IPS DF 6.9 (cell line): ENCODE data around the gene ANKRD12.

Experiments
- DNase-seq: peaks from one replicate; pipeline ENCODE4 v3.0.0-alpha.2; 2013; ENCODE audit warnings: low read depth, low spot score
- H3K27ac ChIP-seq: one replicate; pipeline ENCODE4 v1.5.1; 2013; ENCODE audit warnings: low read length, control low read depth
- H3K27me3 ChIP-seq: 2 replicates; pipeline ENCODE4 v1.6.1; 2013; ENCODE audit warnings: mild to moderate bottlenecking, low read length; ENCODE audit not compliant: control insufficient read depth, insufficient read depth
- H3K36me3 ChIP-seq: 2 replicates; pipeline ENCODE4 v1.6.1; 2013; ENCODE audit warnings: low read length; ENCODE audit not compliant: control insufficient read depth, insufficient read depth
- H3K4me1 ChIP-seq: 2 replicates; pipeline ENCODE4 v1.6.1; 2013; ENCODE audit warnings: low read length; ENCODE audit not compliant: control insufficient read depth, insufficient read depth
- H3K4me3 ChIP-seq: 2 replicates; pipeline ENCODE4 v1.5.1; 2013; ENCODE audit warnings: mild to moderate bottlenecking, low read length
- H3K9me3 ChIP-seq: 2 replicates; pipeline ENCODE4 v1.6.1; 2013; ENCODE audit warnings: low read length, inconsistent platforms; ENCODE audit not compliant: control insufficient read depth, insufficient read depth
- WGBS: extraction: QIAGEN DNeasy Blood & Tissue Kit; methylation state at CpG from one replicate; pipeline ENCODE4 v1.1.7; 2013; ENCODE audit warnings: mixed read lengths, missing lambda C conversion rate; ENCODE audit not compliant: insufficient read length, insufficient coverage; 5-methylcytosine and 5-hydroxymethylcytosine counted together

Gene ANKRD12

DNA sequence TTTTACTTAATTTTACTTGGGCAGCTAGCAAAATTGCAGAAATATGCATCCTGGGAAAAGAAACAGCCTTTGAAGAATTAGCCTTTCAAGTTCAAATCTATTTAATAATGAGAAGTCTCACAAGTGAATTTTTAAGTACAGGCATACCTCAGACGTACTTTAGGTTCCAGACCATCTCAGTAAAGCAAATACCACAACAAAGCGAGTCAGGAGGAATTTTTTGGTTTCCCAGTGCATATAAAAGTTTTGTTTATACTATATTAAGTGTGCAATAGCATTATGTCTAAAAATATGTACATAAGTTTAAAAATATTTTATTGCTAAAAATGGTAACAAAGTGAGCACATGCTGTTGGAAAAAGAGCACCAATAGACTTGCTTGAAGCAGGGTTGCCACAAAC, 147.2 kb downstream of the ANKRD12 start:
- no peaks in the 10 kb centered on the region for H3K36me3 ChIP-seq
- H3K4me3 ChIP-seq, result no peak overlapping the region
- H3K27me3 ChIP-seq, result no peaks in the 10 kb centered on the region
- no peaks in the 10 kb centered on the region for H3K9me3 ChIP-seq
- no peaks in the 10 kb centered on the region for H3K4me1 ChIP-seq
- H3K27ac ChIP-seq, result no peak overlapping the region
- no CpG with 5 or more reads among the region's 2 CpGs for WGBS
- DNase-seq, result no peak

DNA sequence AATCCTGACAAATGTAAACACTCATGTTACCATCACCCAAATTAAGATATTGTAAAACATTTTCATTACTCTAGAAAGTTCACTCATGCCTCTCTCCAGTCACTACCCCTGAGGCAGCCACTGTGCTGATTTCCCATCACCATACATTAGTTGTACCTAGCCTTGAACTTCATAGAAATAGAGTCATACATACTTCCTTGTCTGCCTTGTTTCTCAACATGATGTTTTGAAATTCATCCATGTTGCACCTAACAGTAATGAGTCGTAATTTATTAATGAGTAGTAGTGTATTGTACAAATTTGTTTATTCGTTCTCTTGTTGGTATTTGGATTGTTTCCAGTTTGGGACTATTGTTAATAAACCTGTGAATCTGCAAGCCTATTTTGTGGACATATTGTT, 149.0 kb downstream of the ANKRD12 start:
- Histone ChIP-seq H3K27me3 (no peaks in the 10 kb centered on the region), H3K27ac (no peak overlapping the region), H3K4me1 (no peaks in the 10 kb centered on the region), H3K36me3 (no peaks in the 10 kb centered on the region), H3K4me3 (no peak overlapping the region), H3K9me3 (no peaks in the 10 kb centered on the region)
- DNase-seq, result no peak
- WGBS, result 100% methylated on average over 1 of the region's 2 CpGs

DNA sequence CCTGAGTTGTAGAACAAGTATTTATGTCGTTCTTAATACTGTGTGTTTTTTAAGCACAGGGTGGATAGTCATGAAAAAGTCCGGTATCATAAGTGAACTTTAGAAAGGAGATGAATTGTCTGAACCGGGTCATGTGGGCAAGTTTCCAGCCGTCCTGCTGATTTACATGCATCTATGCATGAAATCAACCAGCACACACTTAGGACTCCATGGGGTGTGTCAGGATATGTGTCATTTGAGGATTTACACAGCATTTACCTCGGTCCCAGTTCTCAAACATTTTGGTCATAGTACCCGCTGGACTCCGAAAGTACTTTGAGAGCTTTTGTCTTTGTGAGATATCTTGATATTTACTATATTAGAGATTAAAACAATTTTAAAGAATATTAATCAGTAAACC, 150.5 kb downstream of the ANKRD12 start:
- Histone ChIP-seq H3K36me3 (no peaks in the 10 kb centered on the region), H3K9me3 (no peaks in the 10 kb centered on the region), H3K27ac (no peak overlapping the region), H3K4me3 (no peak overlapping the region), H3K4me1 (no peaks in the 10 kb centered on the region), H3K27me3 (no peaks in the 10 kb centered on the region)
- no peak for DNase-seq
- no CpG with 5 or more reads among the region's 7 CpGs for WGBS

DNA sequence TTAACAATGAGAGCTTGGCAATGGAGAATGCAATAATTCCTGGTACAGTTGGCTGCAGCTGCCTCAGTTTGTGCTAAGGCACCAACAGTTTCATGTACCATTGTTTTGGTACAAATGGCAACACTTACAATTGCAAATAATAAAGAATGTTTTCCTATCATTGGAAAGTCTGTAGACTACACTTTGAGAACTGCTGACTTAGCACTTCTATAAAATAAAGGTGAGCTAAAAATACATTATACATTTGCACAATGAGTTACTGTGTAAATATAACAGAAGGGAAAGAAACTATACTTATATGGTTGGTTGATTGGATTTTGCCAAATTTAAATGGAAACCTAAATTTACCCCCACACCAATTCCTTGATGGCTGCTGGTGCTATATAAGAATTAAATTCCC, 153.1 kb downstream of the ANKRD12 start:
- H3K27ac ChIP-seq, result no peak overlapping the region
- H3K9me3 ChIP-seq, result peaks cover 1% of the 10 kb centered on the region; the same call in 1 of the 2 replicates
- H3K4me3 ChIP-seq, result no peak overlapping the region
- DNase-seq, result no peak
- H3K27me3 ChIP-seq, result no peaks in the 10 kb centered on the region
- no peaks in the 10 kb centered on the region for H3K4me1 ChIP-seq
- H3K36me3 ChIP-seq, result no peaks in the 10 kb centered on the region

DNA sequence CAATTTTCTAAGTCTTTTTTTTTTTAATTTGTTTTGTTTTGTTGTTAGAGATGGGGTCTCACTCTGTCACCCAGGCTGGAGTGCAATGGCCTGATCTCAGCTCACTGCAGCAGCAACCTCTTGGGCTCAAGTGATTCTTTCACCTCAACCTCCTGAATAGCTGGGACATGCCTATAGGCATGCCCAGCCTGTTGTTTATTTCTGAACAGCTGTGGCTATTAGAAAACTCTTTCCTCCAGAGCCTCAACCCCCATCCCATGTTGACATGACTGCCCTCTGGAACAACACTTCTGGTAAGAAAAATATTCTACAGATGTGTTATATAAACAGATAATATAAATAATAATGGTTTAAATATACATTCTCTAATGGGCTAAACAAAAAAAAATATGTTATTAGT, 153.6 kb downstream of the ANKRD12 start:
- no peak overlapping the region for H3K27ac ChIP-seq
- DNase-seq, result no peak
- H3K9me3 ChIP-seq, result peaks cover 1% of the 10 kb centered on the region; the same call in 1 of the 2 replicates

DNA sequence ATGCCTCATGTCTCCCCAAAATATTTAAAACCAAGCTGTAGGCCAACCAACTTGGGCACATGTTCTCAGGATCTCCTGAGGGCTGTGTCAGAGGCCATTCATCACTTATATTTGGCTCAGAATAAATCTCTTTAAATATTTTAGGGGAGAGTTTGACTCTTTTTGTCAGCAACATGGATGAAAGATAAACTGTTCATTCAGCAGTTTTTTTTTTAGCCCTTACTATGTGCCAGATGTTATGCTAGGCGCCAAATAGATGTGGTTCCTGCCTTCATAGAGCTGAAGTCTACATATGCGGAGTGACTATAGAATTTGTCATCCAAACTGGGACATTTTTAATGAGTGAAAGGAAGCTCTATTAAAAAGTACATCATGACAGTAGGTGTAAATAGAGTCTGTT, 155.5 kb downstream of the ANKRD12 start:
- WGBS, result no CpG with 5 or more reads among the region's 2 CpGs
- H3K27me3 ChIP-seq, result no peaks in the 10 kb centered on the region
- DNase-seq, result no peak
- no peaks in the 10 kb centered on the region for H3K36me3 ChIP-seq
- no peak overlapping the region for H3K4me3 ChIP-seq
- H3K4me1 ChIP-seq, result no peaks in the 10 kb centered on the region
- peaks cover 1% of the 10 kb centered on the region for H3K9me3 ChIP-seq
- H3K27ac ChIP-seq, result no peak overlapping the region

More for the DNA sequence above, 153.6 kb downstream of the ANKRD12 start:
- Histone ChIP-seq H3K27me3 (no peaks in the 10 kb centered on the region), H3K4me3 (no peak overlapping the region), H3K4me1 (no peaks in the 10 kb centered on the region), H3K36me3 (no peaks in the 10 kb centered on the region)

DNA sequence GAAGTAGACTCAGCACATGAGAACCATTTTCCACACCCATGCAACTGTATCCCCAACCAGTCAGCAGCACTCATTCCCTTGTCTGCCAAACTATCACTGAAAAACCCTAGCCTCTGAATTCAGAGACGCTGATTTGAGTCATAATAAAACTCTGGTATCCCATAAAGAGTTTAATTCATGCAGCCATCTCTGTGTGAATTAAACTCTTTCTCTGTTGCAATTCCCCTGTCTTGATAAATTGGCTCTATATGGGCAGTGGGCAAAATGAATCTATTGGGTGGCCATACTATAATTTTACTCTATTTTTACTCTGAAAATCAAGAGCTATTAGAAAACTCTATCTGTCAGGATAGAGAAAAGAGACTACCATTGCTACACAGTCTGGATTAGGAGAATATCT, 157.4 kb downstream of the ANKRD12 start:
- H3K27me3 ChIP-seq, result no peaks in the 10 kb centered on the region
- no peak overlapping the region for H3K27ac ChIP-seq
- H3K9me3 ChIP-seq, result peaks cover 4% of the 10 kb centered on the region
- DNase-seq, result no peak
- no peaks in the 10 kb centered on the region for H3K36me3 ChIP-seq
- no CpG with 5 or more reads among the region's 1 CpG for WGBS
- no peaks in the 10 kb centered on the region for H3K4me1 ChIP-seq
- no peak overlapping the region for H3K4me3 ChIP-seq

DNA sequence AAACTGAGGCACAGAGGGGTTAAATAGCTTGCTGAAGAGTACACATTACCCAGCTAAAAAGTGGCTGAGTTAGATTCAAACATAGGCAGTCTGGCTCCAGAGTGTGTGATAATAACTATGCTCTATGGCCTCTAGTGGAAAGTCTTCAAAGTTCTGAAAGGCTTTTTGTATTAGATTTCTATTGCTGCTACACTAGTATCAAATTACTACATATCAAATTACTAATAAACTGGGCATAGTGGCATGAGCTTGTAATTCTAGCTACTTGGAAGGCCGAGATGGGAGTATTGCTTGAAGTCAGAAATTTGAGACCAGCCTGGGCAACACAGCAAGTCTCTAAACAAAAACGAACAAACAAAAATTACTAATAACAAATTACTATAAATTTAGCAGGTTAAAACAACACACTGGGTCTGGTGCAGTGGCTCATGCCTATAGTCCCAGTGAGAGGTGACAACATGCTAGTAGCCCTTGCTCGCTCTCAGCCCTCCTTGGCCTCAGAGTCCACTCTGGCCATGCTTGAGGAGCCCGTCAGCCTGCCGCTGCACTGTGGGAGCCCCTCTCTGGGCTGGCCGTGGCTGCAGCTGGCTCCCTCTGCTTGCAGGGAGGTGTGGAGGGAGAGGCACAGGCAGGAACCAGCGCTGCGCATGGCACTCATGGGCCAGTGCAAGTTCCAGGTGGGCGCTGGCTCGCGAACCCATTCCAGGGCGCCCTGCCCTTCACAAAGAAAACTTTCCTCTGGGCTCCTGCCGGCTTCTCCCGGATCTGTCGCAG, 159.8 kb downstream of the ANKRD12 start:
- WGBS, result no CpG with 5 or more reads among the region's 15 CpGs
- no peak for DNase-seq
- Histone ChIP-seq H3K4me3 (no peak overlapping the region), H3K4me1 (no peaks in the 10 kb centered on the region), H3K9me3 (peaks cover 4% of the 10 kb centered on the region), H3K27me3 (no peaks in the 10 kb centered on the region), H3K27ac (no peak overlapping the region), H3K36me3 (no peaks in the 10 kb centered on the region)

DNA sequence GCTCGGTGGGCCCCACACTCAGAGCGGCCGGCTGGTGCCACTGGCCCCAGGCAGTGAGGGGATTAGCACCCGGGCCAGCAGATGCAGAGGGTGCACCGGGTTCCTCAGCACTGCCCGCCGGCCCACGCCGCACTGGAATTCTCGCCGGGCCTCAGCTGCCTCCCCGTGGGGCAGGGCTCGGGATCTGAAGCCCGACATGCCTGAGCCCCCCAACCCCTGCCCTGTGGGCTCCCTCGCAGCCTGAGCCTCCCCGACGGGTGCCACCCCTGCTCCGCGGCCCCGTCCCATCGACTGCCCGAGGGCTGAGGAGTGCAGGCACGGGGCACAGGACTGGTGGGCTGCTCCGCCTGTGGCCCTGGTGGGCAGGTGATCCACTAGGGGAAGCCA, 160.4 kb downstream of the ANKRD12 start:
- Histone ChIP-seq H3K4me3 (no peak overlapping the region), H3K36me3 (no peaks in the 10 kb centered on the region), H3K4me1 (no peaks in the 10 kb centered on the region), H3K9me3 (peaks cover 4% of the 10 kb centered on the region), H3K27me3 (no peaks in the 10 kb centered on the region), H3K27ac (no peak overlapping the region)
- DNase-seq, result no peak
- no CpG with 5 or more reads among the region's 24 CpGs for WGBS

DNA sequence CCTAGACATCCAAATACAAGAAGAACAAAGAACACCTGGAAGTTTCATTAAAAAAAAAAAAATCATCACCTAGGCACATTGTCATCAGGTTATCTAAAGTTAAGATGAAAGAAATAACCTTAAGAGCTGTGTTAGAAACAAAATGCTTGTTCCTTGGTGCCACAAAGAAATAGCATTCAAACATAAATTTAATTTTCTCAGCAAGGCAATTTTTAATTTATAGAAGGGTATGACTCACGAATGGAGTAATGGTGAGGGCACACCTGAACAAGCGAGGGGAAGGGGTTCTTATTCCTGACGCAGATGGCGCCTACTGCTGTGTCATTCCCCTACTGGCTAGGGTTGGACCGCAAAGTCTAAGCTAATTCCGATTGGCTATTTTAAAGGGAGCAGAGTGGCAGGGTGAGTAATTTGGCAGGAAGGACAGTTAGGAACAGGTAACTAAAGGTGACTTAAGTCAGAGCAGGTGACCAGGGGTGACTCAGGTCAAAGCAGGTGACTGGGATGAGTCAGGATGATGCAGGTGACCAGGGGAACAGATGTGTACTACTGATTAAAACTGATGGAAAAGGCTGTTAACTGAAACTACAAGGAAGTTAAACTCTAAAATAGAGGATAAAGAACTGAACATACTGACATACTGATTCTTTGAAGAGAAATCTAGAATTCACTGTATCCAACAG, 167.9 kb downstream of the ANKRD12 start:
- Histone ChIP-seq H3K36me3 (no peaks in the 10 kb centered on the region), H3K27me3 (no peaks in the 10 kb centered on the region), H3K9me3 (no peaks in the 10 kb centered on the region), H3K27ac (no peak overlapping the region), H3K4me3 (no peak overlapping the region), H3K4me1 (no peaks in the 10 kb centered on the region)
- DNase-seq, result no peak
- WGBS, result no CpG with 5 or more reads among the region's 6 CpGs

DNA sequence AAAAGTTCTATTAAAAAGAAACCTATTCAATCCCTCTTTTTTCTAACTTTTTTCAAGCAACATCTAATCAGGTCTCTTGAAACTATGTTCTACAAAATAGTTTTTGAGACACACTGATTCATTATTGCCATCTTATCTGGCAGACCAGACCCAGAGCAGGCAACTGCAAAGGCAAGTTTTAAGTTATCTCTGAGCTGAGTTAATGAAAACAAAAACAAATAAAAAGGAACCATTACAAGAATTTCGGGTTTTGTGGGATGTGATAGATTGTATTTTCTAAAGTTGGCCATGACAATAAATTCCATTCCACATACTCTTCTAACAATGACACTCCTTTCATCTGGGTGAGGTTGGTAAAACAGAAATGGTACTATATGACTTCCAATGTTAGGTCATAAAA, 182.8 kb downstream of the ANKRD12 start:
- Histone ChIP-seq H3K4me1 (no peaks in the 10 kb centered on the region), H3K9me3 (no peaks in the 10 kb centered on the region), H3K27ac (no peak overlapping the region), H3K4me3 (no peak overlapping the region), H3K27me3 (no peaks in the 10 kb centered on the region), H3K36me3 (no peaks in the 10 kb centered on the region)
- DNase-seq, result no peak
- no CpG with 5 or more reads among the region's 1 CpG for WGBS
